ENCODE results near the gene COL4A2. TPM values are rescaled to one million over a fixed set of nuclear protein-coding genes. Genes with fewer than 3 reads are reported as not detected.

COL4A2 gene
- total RNA-seq, 1 experiment from 2014 or later: 1.6 TPM

- no peaks in the 10 kb centered on the region for H3K36me3 ChIP-seq (ENCODE audit: control insufficient read depth in 1 of 2, insufficient read depth in 2 of 2, low read length in 2 of 2)
- peaks cover 44 to 45% of the 10 kb centered on the region in 2 experiments for H3K4me1 ChIP-seq (ENCODE audit: control insufficient read depth in 1 of 2, insufficient read depth in 2 of 2, low read length in 2 of 2)
- H4K20me1 ChIP-seq (ENCODE audit: insufficient read depth): no peaks in the 10 kb centered on the region
- H3K9ac ChIP-seq (ENCODE audit: low read length): no peak overlapping the region
- H3K4me2 ChIP-seq (ENCODE audit: low read length): no peak overlapping the region
- no peak overlapping the region for H3K27ac ChIP-seq (ENCODE audit: low read depth, low read length)
- POLR2A ChIA-PET: no interaction called here
- no peaks in the 10 kb centered on the region for H3K27me3 ChIP-seq (ENCODE audit: insufficient read depth, low read length)
- no peaks in the 10 kb centered on the region for H3K9me3 ChIP-seq (ENCODE audit: control insufficient read depth in 1 of 2, insufficient read depth in 1 of 2, low read depth in 1 of 2, low read length in 2 of 2)
- RAD21 ChIA-PET (ENCODE audit: low non-redundant PET in 1 of 2, low total read pairs in 2 of 2, uncharacterized antibody in 2 of 2, unreplicated experiment in 2 of 2): no interaction called here
- no peak for DNase-seq (ENCODE audit: low read depth, low spot score)
- BruUV-seq (replicated peaks): no TSS peak
- no peak for ATAC-seq
- intact Hi-C loops (cut with micrococcal nuclease): no loop called here
- H3K79me2 ChIP-seq (ENCODE audit: insufficient read depth, low read length): no peaks in the 10 kb centered on the region; the same call in 1 of the 2 replicates
- H3K4me3 ChIP-seq (replicated peaks in 1 of 2; ENCODE audit: low read depth in 1 of 2, low read length in 2 of 2): no peak overlapping the region
- CTCF ChIA-PET: no interaction called here
- TF ChIP-seq RAD21 (IDR thresholded peaks at IDR 0.05; ENCODE audit: low read depth) (no peak), REST (IDR thresholded peaks at IDR 0.05; ENCODE audit: low read depth) (no peak), POLR2AphosphoS5 (IDR thresholded peaks at IDR 0.05; ENCODE audit: low read depth, low read length) (no peak), ZBTB33 (IDR thresholded peaks at IDR 0.05; ENCODE audit: extremely low read depth, insufficient replicate concordance, low read length) (no peak), TCF7L2 (IDR thresholded peaks at IDR 0.05; ENCODE audit: borderline replicate concordance, extremely low read depth, insufficient read depth, insufficient read length) (no peak), FOSL1 (IDR thresholded peaks at IDR 0.05; ENCODE audit: low read depth) (no peak), YY1 (IDR thresholded peaks at IDR 0.05; ENCODE audit: extremely low read depth, insufficient replicate concordance, low read depth, low read length) (no peak), EZH2 (IDR thresholded peaks at IDR 0.05) (no peak), CTCF (IDR thresholded peaks at IDR 0.05 in 2 of 3, conservative IDR thresholded peaks at IDR 0.05 in 1 of 3; ENCODE audit: borderline replicate concordance in 1 of 3, insufficient read depth in 1 of 3, low read depth in 2 of 3, low read length in 2 of 3) (no peak), JUND (IDR thresholded peaks at IDR 0.05) (no peak), POLR2A (IDR thresholded peaks at IDR 0.05; ENCODE audit: borderline replicate concordance, extremely low read depth, insufficient read depth, insufficient read length) (no peak), ZFX (IDR thresholded peaks at IDR 0.05) (no peak), SIN3A (IDR thresholded peaks at IDR 0.05; ENCODE audit: low read depth) (no peak), EZH2phosphoT487 (IDR thresholded peaks at IDR 0.05; ENCODE audit: borderline replicate concordance) (no peak), ELF1 (IDR thresholded peaks at IDR 0.05; ENCODE audit: borderline replicate concordance, low read depth) (no peak), SRF (IDR thresholded peaks at IDR 0.05; ENCODE audit: low read depth) (no peak)
- H2AFZ ChIP-seq (ENCODE audit: low read depth, low read length, poor library complexity, severe bottlenecking): no peak overlapping the region
- H3K9me2 ChIP-seq (ENCODE audit: insufficient read depth): no peaks in the 10 kb centered on the region
Measured at GRCh38 chr13:110529522-110530311, 222.6 kb downstream of the COL4A2 start.
